ENCODE data around the gene RBM6.

The RBM6 gene

DNA sequence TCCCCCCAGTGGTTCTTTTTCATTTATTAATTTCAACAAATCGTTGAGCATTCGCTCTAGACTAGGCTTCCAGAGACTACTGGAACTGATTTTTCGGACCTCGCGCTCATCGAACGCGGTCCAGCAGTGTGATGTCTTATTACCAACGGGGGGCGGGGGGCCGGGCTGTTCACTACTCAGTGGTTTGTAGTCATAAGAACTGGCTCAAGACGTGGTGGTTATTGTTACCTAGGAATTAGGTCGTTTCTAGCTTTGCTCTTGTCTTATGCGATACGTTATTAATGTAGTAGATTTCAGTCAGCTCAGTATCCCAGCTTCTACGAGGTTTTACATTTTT, 149.6 kb downstream of the RBM6 start:
- DNase-seq (ENCODE audit: low spot score): no peak

GRCh38 chr3:50090984-50091383, 151.0 kb downstream of the RBM6 start:
- DNase-seq (ENCODE audit: low spot score): no peak

- DNase-seq (ENCODE audit: low spot score): no peak
Measured at GRCh38 chr3:50095352-50095998, 155.5 kb downstream of the RBM6 start.

DNA sequence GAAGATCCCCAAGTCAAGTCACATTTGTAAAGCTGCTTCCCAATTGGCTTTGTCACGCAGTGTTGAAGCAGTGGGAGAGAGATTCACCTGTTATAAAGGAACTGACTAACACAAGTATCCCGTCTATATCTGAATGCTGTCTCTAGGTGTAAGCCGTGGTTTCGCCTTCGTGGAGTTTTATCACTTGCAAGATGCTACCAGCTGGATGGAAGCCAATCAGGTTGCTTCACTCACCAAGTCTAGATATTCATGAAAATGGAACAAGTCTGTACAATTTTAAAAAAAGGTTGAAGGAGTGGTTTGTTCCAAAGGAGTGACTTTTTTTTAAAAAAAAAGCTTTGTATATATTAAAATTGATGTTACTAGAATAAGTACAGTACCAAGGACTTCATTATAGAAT, 160.4 kb downstream of the RBM6 start:
- no peak for DNase-seq (ENCODE audit: low spot score)

- no peak for DNase-seq (ENCODE audit: low spot score)
Measured at GRCh38 chr3:50100956-50101845, 161.3 kb downstream of the RBM6 start.

DNA sequence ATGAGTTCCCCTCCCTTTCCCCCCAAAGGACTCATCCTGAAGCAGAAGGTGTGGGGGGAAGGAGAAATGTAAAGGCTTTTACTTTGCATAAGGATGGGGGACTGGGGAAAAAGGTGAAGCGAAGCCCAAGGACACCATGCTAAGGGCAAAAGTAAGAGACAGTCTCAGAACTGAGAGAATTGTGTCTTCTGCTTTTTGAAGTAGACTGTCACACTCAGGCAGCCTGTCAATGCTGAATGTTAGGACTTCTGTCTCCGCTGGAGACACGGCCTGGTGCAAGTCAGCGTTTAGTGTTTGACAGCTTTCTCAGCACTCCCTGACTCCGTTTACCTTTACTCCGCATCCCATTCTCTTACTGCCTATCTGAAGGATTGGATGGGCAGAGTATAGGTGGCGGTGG, 162.6 kb downstream of the RBM6 start:
- no peak for DNase-seq (ENCODE audit: low spot score)

DNA sequence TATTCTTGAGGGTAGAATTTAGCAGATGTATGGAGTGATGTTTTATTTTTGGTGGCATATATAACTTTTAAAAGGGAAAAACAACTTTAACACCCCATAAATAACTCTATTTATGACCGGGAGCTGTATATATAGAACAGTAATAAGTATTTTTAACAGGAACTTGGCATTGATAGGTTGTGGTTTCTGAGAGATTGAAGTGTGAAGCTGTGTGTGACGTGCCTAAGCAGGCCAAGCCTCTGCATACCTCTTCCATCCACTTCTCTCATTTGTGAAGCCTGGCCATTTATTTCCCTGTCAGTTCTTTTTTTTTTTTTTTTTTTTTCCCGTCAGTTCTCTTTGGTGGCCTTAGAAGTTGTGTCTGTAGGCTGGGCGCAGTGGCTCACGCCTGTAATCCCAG, 171.8 kb downstream of the RBM6 start:
- no peak for DNase-seq (ENCODE audit: low spot score)

DNA sequence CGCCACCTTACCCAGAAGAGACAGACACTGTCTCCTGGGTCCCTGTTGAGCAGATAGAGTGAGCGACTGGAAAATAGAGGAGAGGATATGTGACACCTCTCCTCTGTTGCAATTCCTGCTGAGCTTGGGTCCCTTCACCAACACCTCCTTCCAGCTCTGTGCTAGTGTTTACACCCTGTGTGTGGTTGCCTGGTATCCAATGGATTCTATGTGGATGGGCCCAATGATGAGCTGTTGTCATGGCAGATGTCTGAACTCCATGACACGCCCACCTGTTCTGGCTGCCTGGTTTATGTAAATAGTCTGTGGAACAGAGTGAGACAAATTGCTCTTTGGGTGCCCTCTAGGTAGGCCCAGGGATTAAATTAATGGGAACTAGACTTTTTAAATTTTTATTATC, 172.5 kb downstream of the RBM6 start:
- DNase-seq (ENCODE audit: low spot score): no peak

DNA sequence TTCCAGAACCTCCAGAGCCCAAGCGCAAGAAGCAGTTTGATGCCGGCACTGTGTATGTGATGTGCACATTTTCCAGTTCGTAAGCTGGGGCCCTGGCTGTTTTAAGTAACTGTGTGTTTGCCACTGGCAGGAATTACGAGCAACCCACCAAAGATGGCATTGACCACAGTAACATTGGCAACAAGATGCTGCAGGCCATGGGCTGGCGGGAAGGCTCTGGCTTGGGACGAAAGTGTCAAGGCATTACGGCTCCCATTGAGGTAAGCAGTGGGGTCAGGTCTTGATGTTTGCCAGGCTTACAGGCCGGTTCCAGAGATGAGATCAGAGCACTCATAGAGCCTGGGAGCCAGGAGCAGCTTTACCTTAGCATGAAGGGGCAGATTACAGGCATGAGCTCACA, 177.2 kb downstream of the RBM6 start:
- no peak for DNase-seq (ENCODE audit: low spot score)

DNA sequence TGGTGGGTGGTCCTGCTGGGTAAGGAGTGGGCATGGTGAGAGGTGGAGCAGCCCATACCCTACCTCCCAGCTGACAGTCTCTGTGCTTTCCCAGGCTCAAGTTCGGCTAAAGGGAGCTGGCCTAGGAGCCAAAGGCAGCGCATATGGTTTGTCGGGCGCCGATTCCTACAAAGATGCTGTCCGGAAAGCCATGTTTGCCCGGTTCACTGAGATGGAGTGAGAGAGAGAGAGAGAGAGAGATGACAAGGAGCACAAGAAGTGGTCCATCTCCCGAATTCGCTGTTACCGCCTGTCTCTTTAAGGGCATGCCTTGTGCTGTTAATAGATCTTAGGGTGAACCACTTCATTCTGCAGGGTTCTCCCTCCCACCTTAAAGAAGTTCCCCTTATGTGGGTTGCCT, 178.3 kb downstream of the RBM6 start:
- DNase-seq (ENCODE audit: low spot score): no peak

DNA sequence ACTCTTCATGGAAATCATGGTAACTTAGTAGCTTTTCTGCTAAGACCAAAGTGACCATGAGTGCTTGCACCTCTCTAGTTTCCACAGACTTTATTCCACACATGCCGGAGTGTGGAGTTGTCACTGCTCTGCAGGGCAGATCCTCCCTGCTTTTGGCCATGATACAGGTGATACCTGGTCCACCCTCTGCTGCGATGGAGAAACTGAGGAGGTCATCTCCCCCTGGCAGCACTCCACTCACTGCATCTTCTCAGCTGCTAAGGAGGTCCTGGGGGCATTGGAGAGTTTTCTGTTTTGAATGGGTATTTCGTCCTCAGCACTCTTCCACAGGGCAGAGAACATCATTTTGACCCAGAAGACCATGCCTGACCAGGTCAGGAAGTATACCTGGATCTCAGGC, 179.8 kb downstream of the RBM6 start:
- DNase-seq (ENCODE audit: low spot score): no peak

- DNase-seq (ENCODE audit: low spot score): no peak
Measured at GRCh38 chr3:50120364-50121071, 180.6 kb downstream of the RBM6 start.

DNA sequence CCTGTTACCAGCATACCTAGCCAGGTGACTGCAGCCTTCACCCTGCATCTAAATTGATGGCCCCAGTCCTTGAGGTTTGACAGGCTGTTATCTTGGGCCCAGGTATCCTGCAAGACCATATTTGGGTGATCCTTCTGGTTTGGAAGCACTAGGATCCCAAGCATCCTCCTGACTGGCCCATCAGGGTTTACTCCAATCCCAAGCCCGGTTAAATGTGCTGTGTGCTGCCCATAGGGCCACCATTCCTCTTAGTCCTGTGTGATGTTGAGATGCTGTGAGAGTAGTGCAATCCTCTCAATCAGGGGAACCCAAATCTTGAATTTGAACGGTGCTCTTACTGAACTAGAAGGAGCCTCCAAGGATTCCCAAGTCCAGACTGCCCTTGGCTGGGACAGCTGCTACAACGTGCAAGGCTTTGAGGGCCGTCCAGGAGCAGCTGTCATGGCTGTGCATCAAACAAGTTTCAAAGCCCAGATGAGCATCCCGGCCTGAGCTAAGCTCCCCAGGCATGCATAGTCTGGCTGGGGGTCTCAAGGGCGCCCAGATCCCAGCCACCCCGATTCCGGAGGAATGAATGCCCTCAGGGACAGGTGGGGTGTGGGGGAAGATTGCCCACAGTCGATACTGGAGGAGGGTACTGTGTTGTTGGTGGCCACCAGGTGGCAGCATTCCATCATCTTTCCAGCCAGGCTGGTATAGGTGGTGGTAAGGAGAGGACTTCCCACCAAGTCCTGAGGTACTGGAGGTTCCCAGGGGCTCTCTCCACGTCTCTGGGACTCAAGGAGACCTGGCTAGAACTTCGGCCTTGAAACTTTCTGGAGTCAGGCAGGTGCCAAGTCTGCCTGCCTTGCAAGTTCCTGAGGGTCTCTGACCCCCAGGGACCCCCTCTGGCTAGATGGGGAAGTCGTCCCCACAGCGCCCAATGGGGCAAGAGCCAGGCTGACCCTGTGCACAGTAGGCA, 181.4 kb downstream of the RBM6 start:
- peak; percentile 86 for DNase-seq (ENCODE audit: low spot score)

- DNase-seq (ENCODE audit: low spot score): no peak
Measured at GRCh38 chr3:50122071-50122470, 182.1 kb downstream of the RBM6 start.

DNA sequence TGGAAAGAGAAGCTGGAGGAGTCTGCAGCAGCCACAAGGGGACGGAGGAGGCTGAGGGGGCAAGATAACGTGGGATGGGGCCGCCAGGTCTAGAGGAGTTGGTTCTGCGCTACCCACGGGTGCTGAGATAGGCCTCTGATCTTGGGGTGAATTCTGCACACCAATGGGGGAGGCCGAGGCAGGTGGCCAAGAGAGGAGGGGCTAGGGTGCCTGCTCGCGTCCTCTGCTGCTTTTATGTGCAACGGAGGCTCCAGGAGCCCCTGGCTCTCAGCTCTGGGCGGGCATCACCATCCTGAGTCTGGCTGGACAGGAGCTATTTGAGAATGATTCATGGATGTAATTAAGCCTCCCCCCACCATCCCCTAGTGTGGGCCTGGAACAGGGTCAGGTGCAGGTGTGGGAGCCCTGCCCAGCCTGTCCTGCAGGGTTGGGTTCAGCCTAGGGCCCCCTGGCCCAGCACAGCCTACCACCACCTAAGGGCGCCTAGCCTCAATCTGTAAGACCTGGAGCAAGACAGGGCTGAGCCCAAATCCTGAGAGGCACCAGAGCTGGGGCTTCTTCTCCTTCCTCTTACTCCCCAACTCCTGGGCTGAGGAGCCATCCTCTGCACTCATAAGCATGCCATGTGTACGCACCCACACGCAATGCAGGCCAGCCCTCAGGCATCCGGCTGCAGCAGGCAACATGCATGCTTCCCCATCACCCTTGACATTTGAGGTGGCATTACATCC, 182.9 kb downstream of the RBM6 start:
- no peak for DNase-seq (ENCODE audit: low spot score)

GRCh38 chr3:50123394-50124051, 183.6 kb downstream of the RBM6 start:
- DNase-seq (ENCODE audit: low spot score): no peak

DNA sequence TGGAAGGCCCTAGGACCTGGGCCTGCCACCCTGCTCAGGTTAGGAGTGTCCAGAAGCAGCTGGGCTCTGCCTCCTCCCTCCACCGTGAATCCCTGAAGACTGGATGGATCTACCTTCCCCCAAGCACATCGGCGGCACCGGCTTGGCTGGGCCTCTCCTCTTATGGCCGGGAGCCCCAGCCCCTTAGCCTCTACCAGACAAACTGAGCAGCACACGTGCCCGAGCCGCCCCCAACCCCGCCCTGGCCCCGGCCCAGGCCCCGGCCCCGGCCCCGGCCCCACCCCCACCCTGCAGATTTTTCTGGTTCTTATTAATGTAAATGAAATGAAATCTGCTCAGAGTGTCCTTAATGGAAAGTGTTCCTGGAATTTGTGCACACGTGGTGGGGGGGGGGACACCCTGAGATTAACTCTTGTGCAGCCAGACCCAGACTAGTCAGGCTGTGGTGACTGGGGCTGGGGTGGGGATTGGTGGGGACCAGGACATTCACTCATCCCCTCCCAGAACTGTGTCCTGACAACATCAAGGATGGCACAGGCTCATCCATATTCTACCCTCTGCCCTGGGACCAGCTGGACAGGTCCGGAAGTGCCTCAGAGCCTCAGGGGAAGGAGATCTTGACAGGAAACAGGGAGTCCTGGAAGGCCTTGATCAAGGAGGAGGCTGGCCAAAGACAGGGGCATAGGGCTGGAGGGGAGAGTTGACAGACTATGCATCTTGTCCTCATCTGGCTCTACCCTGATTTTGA, 184.3 kb downstream of the RBM6 start:
- DNase-seq (ENCODE audit: low spot score): no peak

DNA sequence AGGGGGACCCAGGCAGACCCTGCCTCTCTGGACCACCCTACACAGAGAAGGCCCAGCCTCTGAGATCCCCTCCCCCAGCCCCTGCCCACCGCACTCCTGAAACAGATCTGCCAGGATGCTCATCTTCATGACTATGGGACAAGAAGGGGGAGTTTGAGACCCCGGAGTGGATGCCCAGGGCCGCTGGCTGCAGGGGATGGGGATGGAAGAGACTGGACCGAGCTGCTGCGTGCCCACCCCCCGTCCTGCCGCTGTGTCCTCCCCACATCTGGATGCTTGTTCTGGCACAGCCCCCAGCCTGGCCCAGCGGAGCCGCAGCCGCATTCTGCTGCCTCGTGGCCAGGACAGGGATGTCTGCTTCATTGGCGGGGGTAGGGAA, 184.8 kb downstream of the RBM6 start:
- DNase-seq (ENCODE audit: low spot score): peak; percentile 58

DNA sequence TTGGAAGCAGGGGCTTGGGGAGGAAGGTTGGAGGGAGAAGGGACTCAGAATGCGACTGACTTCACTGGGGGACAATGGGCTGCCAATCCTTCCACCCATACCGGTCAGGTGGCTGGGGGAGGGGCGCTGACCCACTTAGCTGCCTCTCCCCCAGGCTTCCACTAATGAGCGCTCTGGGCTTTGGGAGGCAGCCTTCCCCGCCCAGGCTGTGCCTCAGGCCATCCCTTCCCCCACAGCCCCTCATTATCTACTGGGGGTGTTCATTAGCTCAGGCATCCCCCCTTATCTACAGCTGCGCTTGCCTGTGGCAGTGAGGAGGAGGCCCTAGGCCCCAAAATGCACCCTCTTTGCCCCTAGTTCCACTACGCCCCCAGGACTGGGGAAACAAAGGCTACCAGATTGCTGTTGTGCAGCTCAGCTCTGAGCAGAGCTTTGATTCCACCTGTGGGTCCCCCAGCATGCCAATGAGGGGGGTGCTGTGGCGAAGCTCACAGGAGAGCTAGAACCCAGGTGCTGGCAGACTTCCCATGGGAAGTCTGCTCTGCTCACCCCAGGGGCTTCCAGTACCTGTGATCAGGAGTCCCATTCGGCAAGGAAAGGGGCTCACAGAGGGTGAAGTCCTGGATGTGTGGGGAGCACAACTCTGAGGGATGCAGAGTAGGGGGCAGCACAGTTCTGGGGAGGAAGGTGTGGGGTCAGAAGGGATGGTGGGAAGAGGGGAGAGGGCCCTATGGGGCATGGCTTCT, 185.8 kb downstream of the RBM6 start:
- peak; percentile 50 for DNase-seq (ENCODE audit: low spot score)

Measured in ecto neural progenitor cell (in vitro differentiated cells).